Measurements from ENCODE around the gene TMEM37.

Gene TMEM37

GRCh38 chr2:119438128-119438656, 6.5 kb downstream of the TMEM37 start:
- DNase-seq (ENCODE audit: low read depth), result no peak
- TF ChIP-seq CTCF (IDR thresholded peaks at IDR 0.05; ENCODE audit: low read depth, low read length), result no peak
- TF ChIP-seq, protein P1, sequence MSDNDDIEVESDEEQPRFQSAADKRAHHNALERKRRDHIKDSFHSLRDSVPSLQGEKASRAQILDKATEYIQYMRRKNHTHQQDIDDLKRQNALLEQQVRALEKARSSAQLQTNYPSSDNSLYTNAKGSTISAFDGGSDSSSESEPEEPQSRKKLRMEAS (IDR thresholded peaks at IDR 0.05; ENCODE audit: low read depth, low read length), result no peak
- TF ChIP-seq MYC (IDR thresholded peaks at IDR 0.05; ENCODE audit: low read depth, low read length), result no peak
- no peak for TF ChIP-seq POLR2A (IDR thresholded peaks at IDR 0.05; ENCODE audit: extremely low read depth, insufficient read length)
- H3K4me3 ChIP-seq (ENCODE audit: low read depth, low read length), result no peak overlapping the region

DNA sequence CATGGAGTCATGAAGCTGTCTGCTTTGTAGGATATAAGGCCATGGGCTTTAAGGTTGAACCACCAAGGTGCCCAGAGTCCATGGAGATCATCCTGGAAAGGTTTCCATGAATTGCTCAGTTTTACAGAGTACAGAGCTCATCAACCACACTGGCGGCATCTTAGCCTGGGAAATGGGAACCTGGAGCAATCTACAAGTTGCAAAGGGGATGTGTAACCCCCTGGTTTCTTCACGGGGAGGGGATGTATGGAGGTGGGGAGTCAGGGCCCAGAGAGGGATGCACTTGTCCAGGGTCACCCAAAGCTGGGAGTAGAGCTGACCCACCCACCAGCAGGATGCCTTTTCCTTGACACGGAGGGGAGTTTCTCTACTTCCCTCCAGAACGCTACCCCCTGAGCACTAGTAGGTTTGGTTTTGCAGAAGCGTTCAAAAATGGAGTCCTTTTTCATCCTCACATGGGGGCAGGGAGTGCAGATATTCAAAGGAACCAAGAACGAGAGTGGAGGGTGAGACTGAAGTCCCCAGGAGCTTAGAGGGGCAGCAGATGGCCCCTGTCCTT, 7.2 kb downstream of the TMEM37 start:
- TF ChIP-seq CTCF (IDR thresholded peaks at IDR 0.05; ENCODE audit: low read depth, low read length), result no peak
- no peak for TF ChIP-seq POLR2A (IDR thresholded peaks at IDR 0.05; ENCODE audit: extremely low read depth, insufficient read length)
- TF ChIP-seq MYC (IDR thresholded peaks at IDR 0.05; ENCODE audit: low read depth, low read length), result no peak
- TF ChIP-seq, protein P1 (IDR thresholded peaks at IDR 0.05; ENCODE audit: low read depth, low read length), result no peak

GRCh38 chr2:119439574-119440500, 8.2 kb downstream of the TMEM37 start:
- no peak for TF ChIP-seq MYC (IDR thresholded peaks at IDR 0.05; ENCODE audit: low read depth, low read length)
- no peak for TF ChIP-seq CTCF (IDR thresholded peaks at IDR 0.05; ENCODE audit: low read depth, low read length)
- TF ChIP-seq, protein P1 (IDR thresholded peaks at IDR 0.05; ENCODE audit: low read depth, low read length), result no peak
- TF ChIP-seq POLR2A (IDR thresholded peaks at IDR 0.05; ENCODE audit: extremely low read depth, insufficient read length), result no peak
- no peak for DNase-seq (ENCODE audit: low read depth)
- no peak overlapping the region for H3K4me3 ChIP-seq (ENCODE audit: low read depth, low read length)

More for the DNA sequence above, 7.2 kb downstream of the TMEM37 start:
- no peak overlapping the region for H3K4me3 ChIP-seq (ENCODE audit: low read depth, low read length)
- no peak for DNase-seq (ENCODE audit: low read depth)

GRCh38 chr2:119440501-119440870, 8.8 kb downstream of the TMEM37 start:
- DNase-seq (ENCODE audit: low read depth), result no peak
- H3K4me3 ChIP-seq (ENCODE audit: low read depth, low read length), result no peak overlapping the region
- TF ChIP-seq, protein P1 (IDR thresholded peaks at IDR 0.05; ENCODE audit: low read depth, low read length), result no peak
- TF ChIP-seq MYC (IDR thresholded peaks at IDR 0.05; ENCODE audit: low read depth, low read length) (no peak), POLR2A (IDR thresholded peaks at IDR 0.05; ENCODE audit: extremely low read depth, insufficient read length) (no peak), CTCF (IDR thresholded peaks at IDR 0.05; ENCODE audit: low read depth, low read length) (no peak)

DNA sequence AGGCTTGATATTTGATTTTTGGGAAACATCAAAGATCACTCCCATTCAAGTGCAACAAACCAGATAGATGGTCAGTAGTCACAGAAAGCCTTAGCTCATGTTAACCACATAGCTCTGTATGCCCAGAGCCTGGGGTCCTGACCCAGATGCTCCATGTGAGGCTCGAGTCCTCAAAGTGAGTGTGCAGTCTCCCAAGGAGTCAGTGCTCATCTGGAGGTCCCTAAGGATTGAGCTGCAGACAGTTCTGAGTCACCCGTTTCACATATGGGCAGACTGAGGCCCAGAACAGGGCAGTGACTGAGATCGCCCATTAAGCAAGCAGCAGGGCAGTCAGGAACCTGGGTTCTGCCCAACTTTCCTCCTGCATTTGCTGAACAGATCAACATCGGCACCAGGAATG, 9.2 kb downstream of the TMEM37 start:
- no peak for DNase-seq (ENCODE audit: low read depth)
- TF ChIP-seq, protein P1 (IDR thresholded peaks at IDR 0.05; ENCODE audit: low read depth, low read length), result no peak
- TF ChIP-seq MYC (IDR thresholded peaks at IDR 0.05; ENCODE audit: low read depth, low read length) (no peak), POLR2A (IDR thresholded peaks at IDR 0.05; ENCODE audit: extremely low read depth, insufficient read length) (no peak), CTCF (IDR thresholded peaks at IDR 0.05; ENCODE audit: low read depth, low read length) (no peak)
- H3K4me3 ChIP-seq (ENCODE audit: low read depth, low read length), result no peak overlapping the region

Measured in NB4 (cell line).